GM19043 (cell line): Measurements from ENCODE around the gene STK33.

Source experiments
- ATAC-seq: cut with Tn5 transposase; IDR thresholded peaks from one replicate; pipeline ENCODE4 v1.9.1; 2021; ENCODE audit warnings: low read depth; ENCODE audit not compliant: unreplicated experiment

STK33 gene

DNA sequence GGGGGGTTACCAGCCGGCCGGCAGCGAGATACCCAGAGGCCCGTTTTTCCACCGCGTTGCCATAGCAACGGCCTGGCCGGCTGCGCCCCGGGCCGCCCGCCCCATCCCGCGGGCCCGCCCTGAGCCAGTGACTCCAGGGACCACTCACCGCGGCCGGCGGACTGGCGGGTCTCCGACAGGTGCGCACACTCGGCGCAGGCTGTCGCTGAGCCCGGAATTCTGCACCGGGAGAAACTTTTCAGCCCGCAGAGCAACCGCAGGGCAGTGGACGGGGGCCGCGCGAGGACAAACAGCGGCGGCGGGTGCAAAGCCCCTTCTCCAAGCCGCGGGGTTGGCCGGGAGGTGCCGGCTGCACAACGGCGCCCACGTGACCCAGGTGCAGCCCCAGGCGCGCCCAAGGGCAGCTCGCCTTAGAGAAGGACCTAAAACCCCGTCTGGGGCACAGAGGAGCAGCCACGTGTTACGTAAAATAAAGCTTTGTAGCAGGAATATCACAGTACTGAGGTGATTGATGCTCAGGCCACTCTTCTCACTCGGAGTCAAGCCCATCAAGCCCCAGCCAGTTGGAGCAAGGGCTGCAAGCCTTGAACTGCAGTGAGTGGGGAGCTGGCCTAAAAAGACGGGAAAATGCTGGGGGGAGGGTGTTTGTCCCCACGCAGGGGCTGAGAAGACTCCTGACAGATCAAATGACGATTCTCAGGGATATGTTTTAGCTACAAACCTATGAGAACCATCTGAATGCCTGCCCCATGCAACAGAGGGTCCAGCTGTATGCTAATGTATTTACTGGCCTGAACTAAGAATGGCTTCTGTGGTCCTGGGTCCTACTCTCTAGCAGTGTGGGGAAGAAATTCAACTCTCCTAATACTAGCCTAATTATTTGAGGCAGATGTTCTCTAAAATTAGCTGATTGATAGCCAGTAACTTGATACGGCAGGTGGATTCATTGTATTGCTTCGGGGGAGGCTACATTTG is at the start of gene STK33:
Gene STK33, minus strand, starts transcription at position 294 of the 975 bp plus-strand sequence. CDS start 119,323 bp downstream, outside the sequence.
- ATAC-seq = peak; percentile 87

DNA sequence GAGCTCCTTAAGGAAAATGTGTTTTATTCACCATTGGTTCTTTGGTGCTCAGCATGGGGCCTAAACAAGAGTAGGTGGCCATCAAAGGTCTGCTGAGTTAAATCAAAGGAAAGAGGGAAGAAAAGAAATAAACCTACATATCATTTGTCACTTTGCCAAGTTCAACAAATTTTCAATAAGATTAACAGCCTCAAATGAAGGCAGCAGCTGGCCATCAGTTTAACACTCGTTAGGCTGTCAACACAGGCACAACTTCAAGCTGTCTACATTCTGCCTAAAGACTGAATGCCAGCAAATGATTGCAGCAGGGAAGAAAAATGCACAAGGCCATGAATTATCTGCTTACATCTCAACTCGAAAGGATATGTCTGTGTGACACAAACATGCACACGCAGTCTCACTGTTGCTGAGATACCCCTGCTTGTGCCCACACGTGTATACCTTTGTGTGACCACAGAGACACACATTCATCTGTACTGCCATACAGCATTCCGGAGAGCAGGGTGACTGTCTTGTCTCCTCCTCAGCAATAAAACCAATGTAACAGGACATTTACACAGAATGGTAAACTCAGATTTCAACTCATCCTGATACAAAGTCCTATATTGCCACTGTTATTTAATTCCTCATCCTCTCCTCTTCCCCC is 48.3 kb upstream of the STK33 start:
- ATAC-seq = no peak

DNA sequence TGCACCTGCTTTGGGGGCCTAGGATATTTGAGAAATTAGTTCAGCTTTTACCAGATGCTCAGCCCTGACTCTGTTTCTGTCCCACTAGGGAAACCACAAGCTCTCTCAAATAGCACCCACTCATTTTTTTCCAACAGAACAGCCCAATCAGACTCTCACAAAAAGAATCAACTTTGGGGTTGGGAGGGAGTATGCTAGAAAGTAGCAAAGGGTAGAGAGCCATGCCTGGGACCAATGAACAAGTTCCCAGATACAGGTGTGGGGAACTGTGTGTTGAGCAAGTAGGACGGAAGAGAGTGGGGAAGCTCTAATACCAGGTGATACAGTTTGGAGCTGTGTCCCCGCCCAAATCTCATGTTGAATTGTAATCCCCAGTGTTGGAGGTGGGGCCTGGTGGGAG is 47.3 kb upstream of the STK33 start:
- ATAC-seq = no peak

DNA sequence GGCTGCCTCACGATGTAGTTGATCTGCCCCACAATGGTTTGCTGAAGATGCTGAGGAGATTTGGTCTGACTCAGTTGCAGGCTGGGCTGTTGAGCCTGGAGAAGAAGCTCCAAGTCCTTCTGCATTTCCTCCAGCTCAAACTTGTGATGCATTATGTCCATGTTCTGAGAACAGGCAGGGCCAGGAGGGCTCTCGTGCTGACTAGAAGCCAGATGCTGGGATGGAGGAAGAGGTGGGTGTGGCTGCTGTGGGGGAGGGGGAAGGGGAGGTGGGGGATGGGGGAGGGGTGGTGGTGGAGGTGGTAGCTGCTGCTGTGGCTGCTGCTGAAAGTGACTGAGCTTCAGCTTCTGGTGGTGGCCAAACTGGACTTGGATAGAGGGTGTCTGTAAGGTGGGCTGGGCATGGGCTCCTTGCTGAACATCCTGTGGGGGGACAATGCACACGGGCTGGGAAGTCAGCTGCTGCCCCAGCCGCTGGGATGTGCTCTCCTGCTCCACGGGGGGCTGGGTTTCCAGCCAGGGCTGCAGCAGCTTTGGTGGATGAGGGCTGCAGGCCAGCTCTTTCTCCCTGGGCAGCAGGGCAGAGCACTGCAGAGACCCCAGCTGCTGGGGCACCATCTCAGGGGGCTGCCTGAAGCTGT is 46.4 kb upstream of the STK33 start:
- no peak for ATAC-seq

DNA sequence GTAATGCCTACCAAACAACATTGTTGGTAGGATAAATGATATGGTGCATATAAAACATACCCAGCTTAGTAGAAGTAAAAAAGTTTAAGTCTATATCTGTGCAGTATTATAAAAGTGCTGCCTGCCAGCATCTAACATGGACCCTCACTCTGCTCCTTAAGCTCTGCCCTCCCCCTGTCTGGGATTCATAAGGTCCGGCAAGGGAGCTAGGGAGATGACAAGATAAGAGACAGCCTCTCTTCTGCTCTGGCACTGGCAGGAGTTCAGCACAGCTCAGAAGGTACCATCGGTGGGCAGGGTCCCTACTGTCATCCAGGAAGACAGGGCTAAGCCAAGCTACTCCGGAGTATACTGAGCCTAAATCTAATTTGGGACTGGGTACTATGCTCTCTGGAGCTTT is 45.6 kb upstream of the STK33 start:
- ATAC-seq = no peak

DNA sequence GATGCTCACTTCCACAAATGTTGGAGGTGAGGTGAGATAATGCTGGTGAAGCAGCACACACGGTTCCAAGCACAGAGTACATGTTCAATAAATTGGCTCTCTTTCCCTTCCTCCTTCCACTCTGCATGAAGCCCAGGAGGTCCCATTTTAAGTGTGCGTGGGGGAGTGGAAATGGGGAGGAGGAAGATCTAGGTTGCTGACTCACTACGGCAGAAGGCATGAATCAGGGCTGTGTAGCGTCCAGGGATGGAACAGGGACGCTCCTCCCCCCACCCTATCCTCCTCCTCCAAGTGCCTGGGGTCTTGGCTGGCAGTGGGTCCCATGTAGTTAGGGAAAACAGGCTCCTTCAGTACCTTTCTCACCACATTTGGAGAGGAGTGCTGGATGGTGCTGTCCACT is 44.3 kb upstream of the STK33 start:
- ATAC-seq = no peak

DNA sequence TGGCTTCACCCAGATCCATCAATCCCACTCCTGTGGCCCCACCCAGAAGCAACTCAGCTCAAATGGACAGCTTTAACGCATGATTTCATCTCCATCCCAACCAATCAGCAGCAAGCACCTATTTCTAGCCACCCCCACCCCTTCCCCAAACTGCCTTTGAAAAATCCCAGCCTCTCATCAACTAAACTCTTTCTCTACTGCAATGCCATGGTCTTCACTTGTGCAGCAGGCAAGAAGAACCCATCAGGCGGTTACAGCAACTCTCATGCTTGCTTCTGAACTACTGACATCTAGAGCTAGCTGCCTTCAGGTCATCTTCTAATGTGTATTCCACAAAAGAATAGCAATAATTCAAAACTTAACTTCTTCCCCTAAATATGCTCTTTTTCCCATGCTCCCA is 42.1 kb upstream of the STK33 start:
- no peak for ATAC-seq

DNA sequence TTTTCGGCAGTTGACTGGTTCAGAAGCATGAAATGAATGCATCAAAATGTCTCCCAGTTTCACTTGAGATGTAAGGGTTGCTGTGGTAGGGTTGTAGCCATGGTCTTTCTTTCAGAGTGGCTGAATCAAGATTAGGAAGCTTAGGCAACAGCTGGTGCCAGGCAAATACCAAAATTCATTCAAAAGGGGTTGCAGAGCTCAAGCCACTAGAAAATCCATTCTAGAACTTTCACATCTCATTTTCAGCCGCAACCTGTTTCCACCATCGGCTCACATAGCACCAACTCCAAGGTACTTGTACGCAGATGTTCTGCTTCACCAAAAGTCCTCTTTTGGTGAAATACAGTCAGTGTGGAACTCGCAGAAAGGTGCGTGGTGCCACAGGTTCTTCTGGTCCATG is 40.5 kb upstream of the STK33 start:
- no peak for ATAC-seq

DNA sequence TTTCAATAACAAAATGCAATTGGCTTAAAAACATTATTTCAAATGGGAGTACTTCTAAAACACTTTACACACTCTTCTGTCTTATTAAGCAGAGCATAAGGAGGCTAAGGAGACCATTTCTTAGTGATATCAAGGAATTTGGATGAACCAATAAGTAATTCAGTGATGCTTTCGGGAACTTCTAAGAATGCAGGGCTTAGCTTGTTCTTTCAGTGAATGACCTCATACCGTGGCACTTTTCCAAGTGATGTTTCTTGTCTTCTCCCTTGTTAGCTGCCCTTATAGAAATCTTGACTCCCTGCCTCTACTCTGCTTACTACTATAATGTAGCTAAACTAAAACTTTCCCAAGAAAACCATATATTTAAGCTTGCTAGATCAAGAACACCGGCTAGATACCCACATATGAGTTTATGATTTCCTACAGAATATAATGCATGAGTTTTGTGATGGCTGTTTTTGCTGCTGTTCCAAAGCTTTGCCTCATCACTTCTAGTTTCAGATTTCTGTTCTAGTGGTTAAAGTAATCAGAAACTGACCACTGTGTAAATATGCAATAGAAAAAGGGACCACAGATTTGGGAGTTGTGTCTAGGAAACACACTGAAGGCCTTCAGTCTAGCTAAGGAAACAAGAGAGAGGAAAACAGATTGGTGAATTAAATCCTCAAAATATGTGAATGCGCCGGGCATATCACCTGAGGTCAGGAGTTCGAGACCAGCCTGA is 37.5 kb upstream of the STK33 start:
- no peak for ATAC-seq

DNA sequence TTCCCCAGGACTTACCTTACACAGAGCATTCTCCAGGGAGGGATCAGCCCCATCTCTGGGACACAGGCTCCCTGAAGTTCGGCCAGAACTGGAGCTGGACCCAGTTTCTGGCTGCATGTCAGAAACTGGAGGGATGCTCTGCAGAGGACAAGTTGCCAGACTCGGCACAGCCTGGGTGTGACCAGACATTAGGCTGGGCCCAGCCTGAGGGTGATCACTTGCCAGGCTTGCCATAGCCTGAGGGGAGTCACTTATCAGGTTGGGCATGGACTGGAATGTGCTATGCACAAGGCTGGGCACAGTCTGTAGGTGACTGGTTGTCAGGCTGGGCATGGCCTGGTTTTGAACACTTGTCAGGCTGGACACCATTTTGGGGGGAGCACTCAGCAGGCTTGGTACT is 30.7 kb upstream of the STK33 start:
- no peak for ATAC-seq

DNA sequence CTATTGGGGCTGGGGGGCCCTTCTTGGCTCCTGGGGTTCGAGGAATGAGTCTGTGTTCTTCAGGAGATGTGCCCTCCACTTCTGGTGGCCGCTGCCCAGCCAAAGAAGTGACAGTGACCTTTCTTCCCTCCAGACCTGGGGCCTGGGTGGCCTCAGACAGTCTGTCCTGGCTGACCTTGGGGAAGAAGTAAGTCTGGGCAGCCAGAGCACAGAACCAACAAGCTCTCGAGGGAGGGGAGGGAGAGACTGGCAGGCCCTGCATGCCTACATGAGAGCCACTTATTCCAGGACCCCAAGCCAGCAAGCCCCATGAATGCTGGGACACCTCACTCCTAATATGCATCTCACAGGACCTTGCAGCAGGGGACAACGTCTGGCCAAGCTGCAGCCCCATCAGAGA is 27.1 kb upstream of the STK33 start:
- ATAC-seq = no peak

DNA sequence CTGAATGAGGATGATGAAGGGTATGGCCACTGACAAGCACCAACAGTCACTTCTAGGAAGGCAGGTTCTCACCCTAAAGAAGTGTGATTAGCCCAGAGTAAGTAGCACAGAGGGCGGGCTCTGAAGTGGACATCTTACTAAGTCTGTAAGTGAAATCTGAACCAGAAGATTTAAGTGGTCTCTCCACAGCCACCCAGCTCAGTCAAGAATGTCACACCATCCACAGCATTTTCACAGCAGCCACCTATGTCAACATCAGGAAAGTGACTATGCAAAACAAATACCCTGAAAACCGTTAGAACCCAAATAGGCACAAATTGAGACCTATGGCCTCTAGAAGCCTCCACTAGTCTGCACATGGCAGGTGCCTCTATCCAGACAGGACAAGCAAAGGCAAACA is 23.0 kb upstream of the STK33 start:
- no peak for ATAC-seq

DNA sequence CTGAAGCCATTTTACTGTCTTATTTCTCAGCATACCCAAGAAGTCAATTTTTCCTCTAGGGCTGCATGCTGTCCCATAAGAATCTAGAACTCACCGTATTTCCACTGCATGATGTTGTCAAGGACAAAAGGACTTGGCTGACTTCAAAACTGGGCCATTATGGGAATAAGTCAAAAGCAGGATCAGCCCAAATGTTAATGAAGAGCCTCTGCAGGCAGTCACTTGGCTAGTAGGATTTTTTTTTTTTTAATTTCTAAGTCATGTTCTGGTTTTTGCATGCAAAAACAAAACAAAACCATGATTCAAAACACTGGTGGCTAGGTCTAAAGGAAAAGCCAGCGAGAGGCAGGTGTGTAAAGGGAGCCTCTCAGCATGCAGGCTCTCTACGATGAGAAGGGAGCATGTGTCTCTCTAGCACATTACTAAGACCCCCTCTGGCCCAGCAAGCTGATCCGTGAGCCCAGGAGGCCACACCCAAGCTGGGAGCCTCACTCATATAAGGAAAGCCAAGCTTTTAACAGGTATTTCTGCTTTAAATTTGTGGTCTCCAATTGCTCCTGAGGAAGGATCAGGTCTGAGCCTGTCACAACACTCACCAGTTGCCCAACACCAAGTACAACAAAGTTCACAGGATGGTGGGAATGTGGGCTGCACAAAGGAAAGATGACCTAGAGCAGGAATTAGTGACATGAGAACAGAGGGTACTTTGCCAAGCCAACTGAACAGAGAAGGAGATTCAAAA is 21.4 kb upstream of the STK33 start:
- no peak for ATAC-seq

DNA sequence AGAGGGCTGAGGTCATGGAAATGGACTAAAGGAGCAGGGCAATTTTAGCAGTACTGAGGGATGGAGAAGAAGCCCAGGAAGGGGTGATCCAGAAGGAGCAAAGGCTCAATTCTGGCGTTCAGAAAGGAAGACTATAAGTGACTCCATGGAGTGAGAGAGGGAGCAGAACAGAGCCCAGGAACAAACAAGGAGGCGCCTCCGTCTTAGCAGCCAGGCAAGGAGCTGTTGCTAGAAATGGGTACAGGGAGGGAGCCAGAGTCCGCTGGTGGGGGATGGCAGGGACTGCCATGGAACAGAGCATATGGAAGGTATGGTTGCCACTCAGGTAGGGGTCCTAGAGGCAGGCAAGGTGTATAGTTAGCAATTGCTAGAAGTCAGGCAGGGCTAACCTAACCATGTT is 20.5 kb upstream of the STK33 start:
- no peak for ATAC-seq

DNA sequence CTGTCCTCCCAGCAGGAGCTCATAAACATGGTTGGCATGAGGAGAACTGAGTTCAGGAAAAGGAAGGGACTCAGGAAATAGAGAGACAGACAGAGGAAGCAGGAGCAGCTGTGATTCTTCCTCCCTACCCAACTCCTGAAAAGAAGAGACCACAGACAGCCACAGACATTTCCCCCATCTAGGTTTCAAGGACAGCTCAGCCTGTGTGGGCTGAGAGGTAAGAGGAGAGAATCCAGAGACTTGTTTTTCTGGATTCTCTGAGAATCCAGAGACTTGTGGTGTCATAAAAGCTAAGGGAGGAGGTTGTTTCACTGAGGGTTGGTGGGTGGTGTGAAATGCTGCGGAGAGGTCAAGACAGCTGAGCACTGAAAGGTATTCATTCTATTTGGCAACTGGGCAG is 19.0 kb upstream of the STK33 start:
- ATAC-seq = no peak

DNA sequence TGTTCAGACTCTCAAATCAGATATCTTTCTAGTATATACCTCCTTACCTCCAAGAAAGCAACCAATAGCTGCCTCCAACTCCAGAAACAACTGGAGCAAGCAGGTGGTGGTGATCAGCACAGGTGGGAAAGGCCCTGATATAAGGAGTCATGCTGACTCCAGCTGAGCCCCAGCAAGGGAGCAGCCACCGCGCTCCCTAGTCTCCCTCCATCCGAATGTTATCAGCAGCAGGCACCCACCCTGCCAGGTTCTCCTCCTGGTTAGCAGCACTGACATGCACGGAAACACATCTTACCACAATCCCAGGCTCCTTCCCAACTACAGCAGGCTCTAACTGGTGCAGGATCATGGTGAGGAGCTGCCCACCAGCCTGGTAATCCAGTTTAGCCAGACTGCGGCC is 18.5 kb upstream of the STK33 start:
- no peak for ATAC-seq

DNA sequence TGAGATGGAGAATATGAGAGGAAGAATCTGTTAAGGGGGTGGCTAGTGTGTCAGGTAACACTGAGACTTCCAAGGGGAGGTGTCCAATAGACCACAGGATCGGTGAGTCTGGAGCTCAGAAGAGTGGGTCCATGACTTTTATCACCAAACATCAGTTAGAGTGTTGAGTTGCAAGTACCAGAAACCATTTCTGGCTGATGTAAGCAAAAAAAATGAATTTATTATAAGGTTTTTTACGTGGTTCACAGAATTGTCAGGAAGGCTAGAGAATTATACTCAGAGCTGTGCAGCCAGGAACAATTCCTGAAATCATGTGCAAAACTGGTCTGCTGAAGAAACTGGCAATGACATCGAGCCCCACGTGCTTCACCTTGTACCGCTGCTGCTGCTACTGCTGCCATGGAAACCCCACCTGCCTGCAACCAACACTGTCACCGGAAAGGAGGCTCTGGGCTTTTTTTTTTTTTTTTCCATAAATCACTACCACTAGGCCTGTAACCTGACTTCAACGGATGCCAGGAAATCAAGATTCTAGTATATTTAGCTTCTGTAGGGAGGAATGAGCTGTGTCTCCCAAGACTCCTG is 16.6 kb upstream of the STK33 start:
- no peak for ATAC-seq

DNA sequence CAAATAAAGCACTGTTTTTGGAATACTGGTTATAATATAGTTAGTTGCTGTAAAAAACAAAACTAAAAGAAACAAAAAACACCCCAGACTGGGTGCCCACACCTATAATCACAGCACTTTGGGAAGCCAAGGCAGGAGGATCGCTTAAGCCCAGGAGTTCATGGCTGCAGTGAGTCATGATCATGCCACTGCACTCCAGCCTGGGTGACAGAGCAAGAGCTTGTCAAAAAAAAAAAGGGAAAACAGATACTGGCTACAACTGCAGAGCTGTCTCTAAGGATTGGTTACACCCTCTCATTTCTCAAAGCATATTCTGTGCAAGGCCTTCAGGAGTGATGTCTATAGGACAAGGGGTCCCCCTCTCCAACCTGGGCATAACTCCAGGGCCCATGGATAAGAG is 14.6 kb upstream of the STK33 start:
- no peak for ATAC-seq

DNA sequence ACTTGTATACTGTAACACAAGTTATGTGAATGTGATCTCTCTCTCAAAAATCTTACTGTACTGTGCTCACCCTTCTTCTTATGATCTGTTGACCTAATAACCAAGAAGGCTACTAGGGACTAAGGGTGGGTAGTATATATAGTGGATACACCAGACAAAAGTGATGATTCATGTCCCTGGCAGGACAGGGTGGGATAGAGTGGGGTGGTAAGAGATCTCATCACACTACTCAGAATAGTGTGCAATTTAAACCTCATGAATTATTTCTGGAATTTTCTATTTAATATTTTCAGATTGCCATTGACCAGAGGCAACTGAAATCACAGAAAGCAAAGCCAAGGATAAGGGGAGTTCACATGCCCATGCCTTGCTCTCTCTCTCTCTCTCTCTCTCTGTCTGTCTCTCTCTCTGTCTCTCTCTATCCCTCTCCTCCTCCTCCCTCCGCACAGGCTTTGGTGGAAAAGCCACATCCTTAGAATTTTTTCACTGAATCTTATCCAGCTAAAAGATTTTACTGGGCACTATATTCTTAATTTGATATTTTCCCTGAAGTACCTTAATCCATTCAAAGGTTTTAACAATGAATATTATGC is 12.0 kb upstream of the STK33 start:
- ATAC-seq = no peak
